K562 (cell line): ENCODE data around the gene DYNLT4. TPM values are rescaled to one million over a fixed set of nuclear protein-coding genes. Genes with fewer than 3 reads are reported as not detected.

Source experiments
- FOXJ2 ChIP-seq: fragments of 200-800 bp; sonication (Bioruptor generic); IDR thresholded peaks from 2 replicates; pipeline ENCODE4 v1.6.1; 2016; ENCODE audit warnings: missing genetic modification characterization, missing compliant biosample characterization
- LCOR ChIP-seq: sonication (generic); formaldehyde crosslinking; IDR thresholded peaks from 2 replicates; pipeline ENCODE4 v1.8.0; 2022; ENCODE audit warnings: mild to moderate bottlenecking, missing genetic modification reagents
- MCM3 ChIP-seq: fragments of 450-650 bp; IDR thresholded peaks from 2 replicates; pipeline ENCODE4 v1.6.1; 2016
- MEIS2 ChIP-seq: fragments of 450-650 bp; IDR thresholded peaks from 2 replicates; pipeline ENCODE4 v1.6.1; 2014; ENCODE audit warnings: mild to moderate bottlenecking; ENCODE audit not compliant: partially characterized antibody
- NFE2L1 ChIP-seq: fragments of 450-650 bp; IDR thresholded peaks from 2 replicates; pipeline ENCODE4 v1.6.1; 2016; ENCODE audit warnings: missing genetic modification characterization, low read depth, mild to moderate bottlenecking, missing compliant biosample characterization, moderate library complexity, borderline replicate concordance
- NR3C1 ChIP-seq: sonication (generic); formaldehyde crosslinking; IDR thresholded peaks from 2 replicates; pipeline ENCODE4 v1.8.1; 2022; ENCODE audit warnings: missing genetic modification reagents
- SPI1 ChIP-seq: IDR thresholded peaks from 2 replicates; pipeline ENCODE4 v1.6.1; 2011; ENCODE audit warnings: low read depth, low read length, control low read depth, borderline replicate concordance
- SREBF2 ChIP-seq: sonication (generic); formaldehyde crosslinking; IDR thresholded peaks from 2 replicates; pipeline ENCODE4 v1.4.0; 2020; ENCODE audit warnings: mild to moderate bottlenecking, missing genetic modification reagents
- TBL1XR1 ChIP-seq, 2 experiments: IDR thresholded peaks; 2 replicates each; pipeline ENCODE4 v1.6.1; 2012; ENCODE audit warnings: improper control_type of control experiment in 2 of 2, low read length in 2 of 2, mild to moderate bottlenecking in 1 of 2
- XRCC4 ChIP-seq: IDR thresholded peaks from one replicate; pipeline ENCODE4 v1.6.1; 2011; ENCODE audit not compliant: insufficient read depth, insufficient read length; ENCODE audit errors: extremely low read depth
- ZNF146 ChIP-seq: IDR thresholded peaks from one replicate; pipeline ENCODE4 v1.6.1; 2018; ENCODE audit warnings: missing compliant biosample characterization; ENCODE audit not compliant: unreplicated experiment
- ZNF175 ChIP-seq: fragments of 200-800 bp; sonication (Bioruptor generic); IDR thresholded peaks from 2 replicates; pipeline ENCODE4 v1.6.1; 2016; ENCODE audit warnings: low read depth, mild to moderate bottlenecking, missing genetic modification characterization, missing compliant biosample characterization
- polyA plus RNA-seq, 8 experiments: library from polyadenylated mRNA; depleted of rRNA in 4 of 8; stranded (reverse) in 5 of 8; unstranded in 3 of 8; fragments of >200 nt; fragmentation: Nextera tagmentation in 2 of 8; fragmentation: Illumina TruSeq in 1 of 8; extraction: Ambion mirVana in 2 of 8; extraction: Trizol in 1 of 8; gene quantifications; 2 replicates each; pipeline versions ENCODE4 v1.2.1 to v1.2.3, GENCODE V29; 2011 to 2014; ENCODE audit warnings: inconsistent platforms in 1 of 8, missing spikeins in 1 of 8
- total RNA-seq, 7 experiments: library from RNA; depleted of rRNA in 6 of 7; stranded (reverse); fragments of >200 nt in 6 of 7; fragmentation: Illumina TruSeq in 2 of 7; extraction: Trizol in 2 of 7; gene quantifications; 2 replicates each; pipeline versions ENCODE4 v1.2.1 to v1.2.3, GENCODE V29; 2011 to 2021; ENCODE audit warnings: low replicate concordance in 1 of 7
- TF ChIP-seq, protein P1 (sequence below), 2 experiments: fragments of 450-650 bp in 1 of 2; sonication (generic) in 1 of 2; formaldehyde crosslinking in 1 of 2; IDR thresholded peaks; 2 replicates each; pipeline versions ENCODE4 v1.7.1 to v1.9.0; 2016 to 2022; ENCODE audit warnings: inconsistent platforms in 1 of 2, mild to moderate bottlenecking in 1 of 2, missing genetic modification reagents in 1 of 2
- TF ChIP-seq, protein P2 (sequence below): fragments of 250-450 bp; sonication (Bioruptor Pico); IDR thresholded peaks from 2 replicates; pipeline ENCODE4 v1.5.1; 2021; ENCODE audit warnings: mild to moderate bottlenecking
- TF ChIP-seq, protein P3 (sequence below): fragments of 450-650 bp; IDR thresholded peaks from 2 replicates; pipeline ENCODE4 v1.7.0; 2016; ENCODE audit warnings: borderline replicate concordance

DYNLT4 gene
- total and polyA plus RNA-seq, 9 of the 15 experiments (the other 6 are each of a cell fraction or from before 2014, with no cell fraction given) = 0.29 to 0.73 TPM; not detected in 7

DNA sequence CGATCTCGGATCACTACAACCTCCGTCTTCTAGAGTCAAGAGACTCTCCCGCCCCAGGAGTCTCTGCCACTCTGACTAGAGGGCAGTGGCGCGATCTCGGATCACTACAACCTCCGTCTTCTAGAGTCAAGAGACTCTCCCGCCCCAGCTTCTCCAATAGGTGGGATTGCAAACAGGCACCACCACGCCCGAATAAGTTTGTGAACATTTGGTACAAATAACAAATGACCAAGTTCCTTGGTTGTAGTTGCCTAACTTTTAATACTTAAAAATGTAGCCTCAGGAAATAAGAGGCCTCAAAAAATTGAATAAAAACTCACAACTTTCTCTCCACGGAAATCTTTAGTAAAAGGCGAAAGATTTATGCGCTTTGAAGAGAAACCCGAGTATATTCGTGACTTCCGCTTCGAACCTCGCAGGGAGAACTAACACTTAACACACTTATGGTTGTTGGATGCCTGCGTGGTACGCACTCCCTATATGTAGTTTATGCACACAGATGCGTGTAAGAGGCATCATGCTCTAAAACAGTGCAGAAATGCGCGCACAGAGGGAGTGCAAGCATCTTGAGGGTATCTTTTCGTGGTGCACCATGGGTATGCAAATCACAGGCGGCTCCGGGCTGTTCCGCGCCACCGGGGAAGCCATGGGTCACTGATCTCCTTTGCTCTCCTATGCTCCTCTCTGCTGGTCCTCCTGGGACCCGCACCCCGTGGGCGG, 12.6 kb upstream of the DYNLT4 start (continued):
- TF ChIP-seq ZNF175 (CRISPR knock-in tag) (no peak; the same call in 1 of the 2 replicates), ZNF146 (CRISPR knock-in tag) (peak; percentile 76), TBL1XR1 (IDR thresholded peaks at IDR 0.05; ENCODE audit: low read length in 2 of 2) (peak in 1 of 2 experiments; percentile 12), SREBF2 (CRISPR knock-in tag) (peak; percentile 80; the same call in 1 of the 2 replicates), FOXJ2 (tag) (peak; percentile 82), SPI1 (peak; percentile 87), NFE2L1 (no peak), NR3C1 (CRISPR knock-in tag) (no peak), MEIS2 (peak; percentile 91), MCM3 (no peak), XRCC4 (no peak), LCOR (CRISPR knock-in tag) (peak; percentile 94)
- TF ChIP-seq, protein P1, sequence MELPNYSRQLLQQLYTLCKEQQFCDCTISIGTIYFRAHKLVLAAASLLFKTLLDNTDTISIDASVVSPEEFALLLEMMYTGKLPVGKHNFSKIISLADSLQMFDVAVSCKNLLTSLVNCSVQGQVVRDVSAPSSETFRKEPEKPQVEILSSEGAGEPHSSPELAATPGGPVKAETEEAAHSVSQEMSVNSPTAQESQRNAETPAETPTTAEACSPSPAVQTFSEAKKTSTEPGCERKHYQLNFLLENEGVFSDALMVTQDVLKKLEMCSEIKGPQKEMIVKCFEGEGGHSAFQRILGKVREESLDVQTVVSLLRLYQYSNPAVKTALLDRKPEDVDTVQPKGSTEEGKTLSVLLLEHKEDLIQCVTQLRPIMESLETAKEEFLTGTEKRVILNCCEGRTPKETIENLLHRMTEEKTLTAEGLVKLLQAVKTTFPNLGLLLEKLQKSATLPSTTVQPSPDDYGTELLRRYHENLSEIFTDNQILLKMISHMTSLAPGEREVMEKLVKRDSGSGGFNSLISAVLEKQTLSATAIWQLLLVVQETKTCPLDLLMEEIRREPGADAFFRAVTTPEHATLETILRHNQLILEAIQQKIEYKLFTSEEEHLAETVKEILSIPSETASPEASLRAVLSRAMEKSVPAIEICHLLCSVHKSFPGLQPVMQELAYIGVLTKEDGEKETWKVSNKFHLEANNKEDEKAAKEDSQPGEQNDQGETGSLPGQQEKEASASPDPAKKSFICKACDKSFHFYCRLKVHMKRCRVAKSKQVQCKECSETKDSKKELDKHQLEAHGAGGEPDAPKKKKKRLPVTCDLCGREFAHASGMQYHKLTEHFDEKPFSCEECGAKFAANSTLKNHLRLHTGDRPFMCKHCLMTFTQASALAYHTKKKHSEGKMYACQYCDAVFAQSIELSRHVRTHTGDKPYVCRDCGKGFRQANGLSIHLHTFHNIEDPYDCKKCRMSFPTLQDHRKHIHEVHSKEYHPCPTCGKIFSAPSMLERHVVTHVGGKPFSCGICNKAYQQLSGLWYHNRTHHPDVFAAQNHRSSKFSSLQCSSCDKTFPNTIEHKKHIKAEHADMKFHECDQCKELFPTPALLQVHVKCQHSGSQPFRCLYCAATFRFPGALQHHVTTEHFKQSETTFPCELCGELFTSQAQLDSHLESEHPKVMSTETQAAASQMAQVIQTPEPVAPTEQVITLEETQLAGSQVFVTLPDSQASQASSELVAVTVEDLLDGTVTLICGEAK (IDR thresholded peaks at IDR 0.05) = no peak
- TF ChIP-seq, protein P1 (CRISPR knock-in tag; IDR thresholded peaks at IDR 0.05) = peak; percentile 70
- TF ChIP-seq, protein P2, sequence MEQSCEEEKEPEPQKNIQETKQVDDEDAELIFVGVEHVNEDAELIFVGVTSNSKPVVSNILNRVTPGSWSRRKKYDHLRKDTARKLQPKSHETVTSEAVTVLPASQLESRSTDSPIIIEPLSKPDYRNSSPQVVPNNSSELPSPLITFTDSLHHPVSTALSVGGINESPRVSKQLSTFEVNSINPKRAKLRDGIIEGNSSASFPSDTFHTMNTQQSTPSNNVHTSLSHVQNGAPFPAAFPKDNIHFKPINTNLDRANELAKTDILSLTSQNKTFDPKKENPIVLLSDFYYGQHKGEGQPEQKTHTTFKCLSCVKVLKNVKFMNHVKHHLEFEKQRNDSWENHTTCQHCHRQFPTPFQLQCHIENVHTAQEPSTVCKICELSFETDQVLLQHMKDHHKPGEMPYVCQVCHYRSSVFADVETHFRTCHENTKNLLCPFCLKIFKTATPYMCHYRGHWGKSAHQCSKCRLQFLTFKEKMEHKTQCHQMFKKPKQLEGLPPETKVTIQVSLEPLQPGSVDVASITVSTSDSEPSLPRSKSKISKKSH (CRISPR knock-in tag) = no peak
- TF ChIP-seq, protein P3, sequence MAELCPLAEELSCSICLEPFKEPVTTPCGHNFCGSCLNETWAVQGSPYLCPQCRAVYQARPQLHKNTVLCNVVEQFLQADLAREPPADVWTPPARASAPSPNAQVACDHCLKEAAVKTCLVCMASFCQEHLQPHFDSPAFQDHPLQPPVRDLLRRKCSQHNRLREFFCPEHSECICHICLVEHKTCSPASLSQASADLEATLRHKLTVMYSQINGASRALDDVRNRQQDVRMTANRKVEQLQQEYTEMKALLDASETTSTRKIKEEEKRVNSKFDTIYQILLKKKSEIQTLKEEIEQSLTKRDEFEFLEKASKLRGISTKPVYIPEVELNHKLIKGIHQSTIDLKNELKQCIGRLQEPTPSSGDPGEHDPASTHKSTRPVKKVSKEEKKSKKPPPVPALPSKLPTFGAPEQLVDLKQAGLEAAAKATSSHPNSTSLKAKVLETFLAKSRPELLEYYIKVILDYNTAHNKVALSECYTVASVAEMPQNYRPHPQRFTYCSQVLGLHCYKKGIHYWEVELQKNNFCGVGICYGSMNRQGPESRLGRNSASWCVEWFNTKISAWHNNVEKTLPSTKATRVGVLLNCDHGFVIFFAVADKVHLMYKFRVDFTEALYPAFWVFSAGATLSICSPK = no peak
